CD4-positive, alpha-beta T cell treated with Interferon gamma for 1 hour (primary cell): ENCODE results near the gene SERPINB8.

Experiments
- DNase-seq: peaks from one replicate; pipeline ENCODE4 v3.0.0-alpha.2; 2020

Gene SERPINB8

DNA sequence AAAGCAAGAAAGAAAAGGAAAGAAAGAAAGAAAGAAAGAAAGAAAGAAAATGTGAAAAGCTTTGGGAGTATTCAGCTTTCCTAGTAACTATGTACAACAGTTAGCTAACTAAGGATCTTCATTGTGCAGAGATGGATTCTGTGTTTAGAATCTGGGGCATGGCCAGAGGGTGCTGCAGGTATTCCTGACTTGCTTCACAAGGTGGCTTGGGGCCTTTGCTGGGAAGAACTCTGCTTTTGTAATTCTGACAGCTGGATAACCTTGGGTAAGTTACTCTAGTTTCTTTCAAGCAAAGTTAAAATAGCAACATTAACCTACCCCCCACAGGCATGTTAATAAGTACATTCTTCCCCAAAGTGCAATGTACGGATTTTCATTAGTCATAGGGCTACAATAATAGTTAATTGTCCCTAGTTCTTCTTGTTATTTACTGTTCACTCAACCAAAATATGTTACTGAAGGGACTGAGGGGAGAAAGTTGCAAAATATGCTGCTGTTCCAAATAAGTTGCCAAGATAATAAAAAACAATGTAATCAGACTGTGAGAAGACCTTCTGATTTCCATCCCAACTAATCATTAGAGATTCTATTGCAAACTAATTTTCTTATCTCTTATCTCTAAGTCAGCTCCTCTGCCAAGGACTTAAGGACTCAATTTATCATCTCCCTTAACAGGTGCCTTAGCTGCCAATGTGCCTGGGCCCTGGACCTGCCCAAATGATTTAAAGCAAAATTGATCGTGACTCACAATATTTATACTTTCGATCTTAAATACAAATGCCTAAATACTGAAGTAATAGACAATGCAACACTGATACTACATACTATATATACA is 50.3 kb downstream of the SERPINB8 start:
- DNase-seq: no peak

DNA sequence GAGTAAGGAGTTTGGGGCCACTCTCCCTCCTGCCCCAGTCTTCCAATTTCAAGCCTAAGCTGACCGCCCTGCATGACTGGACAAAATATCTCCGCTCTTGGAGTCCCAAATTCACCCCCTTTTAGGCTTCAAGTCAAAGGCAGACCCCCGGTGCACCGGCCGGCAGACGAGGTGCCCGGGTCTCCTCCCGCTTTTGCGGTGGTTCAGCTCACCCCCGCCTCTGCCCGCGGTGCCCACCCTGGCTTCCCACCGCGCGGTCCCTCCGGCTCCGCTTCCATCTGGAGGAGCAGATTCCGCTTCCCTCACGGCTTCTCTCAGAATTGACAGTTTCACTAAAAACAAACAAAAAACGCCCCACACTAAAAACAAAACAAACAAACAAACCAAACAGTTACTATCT is 56.5 kb downstream of the SERPINB8 start:
- DNase-seq: no peak

DNA sequence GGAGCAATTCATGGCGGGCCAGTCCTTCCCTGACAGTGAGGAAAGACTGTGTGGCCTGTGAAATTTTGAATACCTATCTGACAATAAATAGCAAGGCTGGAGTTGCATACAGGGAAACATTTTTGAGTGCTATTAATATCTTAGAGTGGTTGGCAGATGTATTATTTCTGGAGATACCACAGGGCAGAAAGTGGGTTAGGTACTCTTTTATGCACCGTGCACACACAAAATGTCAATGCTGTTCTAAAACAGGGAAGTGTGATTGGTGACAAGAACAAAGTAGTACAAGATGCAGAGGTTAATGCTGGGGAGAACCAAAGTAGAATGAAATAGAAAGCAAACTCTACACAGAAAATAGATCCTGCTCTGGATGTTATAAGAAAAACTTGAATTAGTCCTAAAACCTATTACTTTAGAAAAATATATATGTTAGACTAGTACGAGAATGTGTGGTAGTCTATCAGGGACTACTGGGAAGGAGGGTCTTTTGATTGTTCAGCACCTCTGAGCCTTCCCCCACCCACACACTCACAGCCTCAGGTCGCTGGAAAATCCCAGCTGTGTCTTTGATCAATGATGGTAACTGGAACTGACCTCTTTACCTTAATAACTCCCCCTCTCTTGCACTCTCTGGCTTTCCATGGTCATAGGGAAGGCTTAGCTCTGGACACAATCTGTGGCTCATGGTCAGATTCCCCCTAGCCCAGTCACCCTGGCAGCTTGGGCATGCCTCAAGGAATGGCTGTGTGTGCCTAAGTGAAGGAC is 58.2 kb downstream of the SERPINB8 start:
- no peak for DNase-seq

DNA sequence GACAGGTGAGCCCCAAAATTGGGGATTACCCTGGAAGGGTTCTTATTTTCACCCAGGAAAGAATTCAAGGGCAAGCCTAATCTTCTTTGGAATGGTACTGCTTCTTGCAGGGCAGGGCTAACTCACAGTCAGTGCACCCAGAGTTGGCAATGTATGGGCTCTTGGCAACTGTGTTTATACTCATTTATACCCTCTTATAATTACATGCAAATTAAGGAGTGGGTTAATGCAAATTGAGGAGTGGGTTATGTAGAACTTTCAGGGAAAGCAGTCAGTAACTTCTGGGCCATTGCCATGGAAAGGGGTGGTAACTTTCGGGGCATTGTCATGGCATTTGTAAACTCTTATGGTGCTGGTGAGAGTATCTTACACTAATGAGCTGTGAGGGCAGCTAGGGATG is 59.2 kb downstream of the SERPINB8 start:
- no peak for DNase-seq

DNA sequence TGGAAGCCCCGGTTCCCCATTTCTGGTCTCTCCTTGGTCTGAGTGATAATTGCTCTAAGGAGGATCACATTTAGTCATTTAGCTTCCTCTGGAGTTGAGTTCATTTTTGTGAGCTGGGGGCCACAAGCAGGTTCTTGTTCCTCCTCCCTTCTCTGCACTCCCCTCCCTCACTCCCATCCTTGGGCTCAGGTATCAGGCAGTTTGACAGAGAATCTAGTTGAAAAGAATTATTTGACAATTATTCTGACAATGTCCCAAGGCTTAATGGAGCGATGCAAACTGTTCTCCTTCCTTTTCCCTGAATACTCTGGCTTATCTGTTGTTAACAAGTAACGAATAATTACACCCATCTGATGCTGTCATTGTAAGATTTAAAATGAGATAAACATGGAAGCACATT is 61.5 kb downstream of the SERPINB8 start:
- no peak for DNase-seq

DNA sequence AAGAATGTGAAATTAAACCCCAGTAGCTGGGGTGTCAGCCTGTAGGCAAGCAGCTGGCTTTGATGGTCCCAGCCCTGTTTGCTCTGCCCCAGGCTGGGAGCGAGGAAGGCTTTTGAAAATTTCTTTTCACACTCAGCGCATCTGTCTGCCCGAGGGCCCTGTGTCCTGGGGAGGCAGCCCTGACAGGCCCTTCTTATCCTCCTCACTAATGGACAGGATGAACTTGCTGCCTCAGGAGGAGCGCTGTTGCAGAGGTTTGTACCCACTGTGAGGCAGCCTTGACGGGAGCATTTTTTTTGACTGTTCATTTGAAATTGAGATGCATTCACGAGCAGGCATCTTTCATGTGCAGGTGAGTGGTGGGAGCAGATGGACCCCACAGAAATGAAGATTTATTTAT is 62.4 kb downstream of the SERPINB8 start:
- DNase-seq: no peak

DNA sequence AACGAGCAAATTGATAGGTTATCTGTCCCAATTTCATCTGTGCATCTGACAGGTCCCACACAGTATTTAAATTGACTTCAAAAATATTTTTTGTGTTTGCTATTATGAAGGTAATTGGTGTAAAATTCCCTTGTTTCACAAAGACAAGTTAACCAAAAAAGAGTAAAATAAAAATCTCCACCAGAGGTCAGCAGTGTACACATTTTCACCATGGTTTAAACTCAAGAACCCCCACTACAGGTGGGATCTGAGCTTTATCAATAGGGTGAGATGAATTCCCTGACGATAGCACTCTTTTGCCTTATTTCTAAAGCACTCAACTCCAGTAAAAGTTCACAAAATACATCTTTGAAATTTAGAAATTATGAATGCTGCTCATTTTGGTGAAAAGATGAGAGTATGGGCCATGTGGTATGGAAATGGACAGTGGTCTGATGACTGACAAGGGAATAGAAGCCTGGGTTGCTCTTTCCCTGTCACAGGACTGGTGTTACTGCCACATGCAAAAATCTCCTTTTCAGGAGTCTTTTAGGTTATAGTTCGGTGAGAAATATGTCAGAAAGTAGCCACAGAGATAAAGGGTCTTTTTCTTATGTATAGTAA is 68.0 kb downstream of the SERPINB8 start:
- DNase-seq: no peak
